Panc1 (cell line): ENCODE measurements around the gene MRPS16. TPM values are rescaled to one million over a fixed set of nuclear protein-coding genes. Genes with fewer than 3 reads are reported as not detected.

Source experiments
- ATAC-seq: fragments of 200-7000 bp; cut with Tn5 transposase; 2 replicates; pipeline ENCODE4 v1.9.1; 2020; ENCODE audit warnings: mild to moderate bottlenecking, moderate library complexity
- BruUV-seq: library from RNA; stranded (reverse); fragments of 400-500 nt; replicated peaks from 2 replicates; lab custom pipeline; 2021; lab: Mats Ljungman, UMichigan
- CTCF ChIA-PET: fragments of 300-600 bp; sonication (Branson Sonifier 250); formaldehyde crosslinking; loops from one replicate; lab custom pipeline; 2022; ENCODE audit warnings: antibody characterized with exemption; lab: Charles Lee
- POLR2A ChIA-PET: fragments of 300-600 bp; sonication (Branson Sonifier 250); formaldehyde crosslinking; loops from one replicate; lab custom pipeline; 2022; ENCODE audit warnings: antibody characterized with exemption; lab: Charles Lee
- DNase-seq: peaks from one replicate; pipeline ENCODE4 v3.0.0-alpha.2; 2010; ENCODE audit warnings: low read depth, low spot score
- H3K27ac ChIP-seq: 2 replicates; pipeline ENCODE4 v1.5.1; 2011; ENCODE audit warnings: mild to moderate bottlenecking, low read length, inconsistent platforms
- H3K27me3 ChIP-seq: fragments of 200-500 bp; sonication (Bioruptor generic); 2 replicates; pipeline ENCODE4 v1.6.0; 2014; ENCODE audit warnings: low read length, inconsistent platforms; ENCODE audit not compliant: control insufficient read depth, insufficient read depth
- H3K36me3 ChIP-seq: fragments of 200-500 bp; sonication (Bioruptor generic); 2 replicates; pipeline ENCODE4 v1.5.1; 2014; ENCODE audit warnings: inconsistent platforms, mild to moderate bottlenecking, low read length, moderate library complexity; ENCODE audit not compliant: control insufficient read depth, insufficient read depth
- H3K4me1 ChIP-seq: 2 replicates; pipeline ENCODE4 v1.5.1; 2011; ENCODE audit warnings: inconsistent platforms, mild to moderate bottlenecking, low read length, moderate library complexity; ENCODE audit not compliant: control insufficient read depth, insufficient read depth
- H3K4me3 ChIP-seq, 2 experiments: 2 replicates each; pipeline ENCODE4 v1.5.1; 2011 to 2012; ENCODE audit warnings: low read depth in 2 of 2, low read length in 2 of 2, mild to moderate bottlenecking in 2 of 2, inconsistent platforms in 1 of 2, moderate library complexity in 1 of 2
- H3K9me3 ChIP-seq: fragments of 200-500 bp; sonication (Bioruptor generic); 2 replicates; pipeline ENCODE4 v1.5.1; 2014; ENCODE audit warnings: low read depth, mild to moderate bottlenecking, inconsistent platforms, low read length, moderate library complexity; ENCODE audit not compliant: control insufficient read depth, insufficient read depth
- CTCF ChIP-seq: fragments of 450-650 bp; IDR thresholded peaks from 2 replicates; pipeline ENCODE4 v1.5.1; 2017; ENCODE audit warnings: mild to moderate bottlenecking
- POLR2AphosphoS5 ChIP-seq: IDR thresholded peaks from 2 replicates; pipeline ENCODE4 v1.6.1; 2012; ENCODE audit warnings: mild to moderate bottlenecking, low read depth, low read length, moderate library complexity
- REST ChIP-seq, 2 experiments: IDR thresholded peaks; 2 replicates each; pipeline ENCODE4 v1.6.1; 2011 to 2012; ENCODE audit warnings: low read depth in 2 of 2, control low read depth in 1 of 2, low read length in 1 of 2, mild to moderate bottlenecking in 1 of 2, moderate library complexity in 1 of 2; ENCODE audit not compliant: insufficient read depth in 1 of 2
- SIN3A ChIP-seq: IDR thresholded peaks from 2 replicates; pipeline ENCODE4 v1.6.1; 2012; ENCODE audit warnings: low read depth, mild to moderate bottlenecking, low read length, moderate library complexity, borderline replicate concordance; ENCODE audit not compliant: insufficient read depth
- TCF7L2 ChIP-seq: IDR thresholded peaks from 2 replicates; pipeline ENCODE4 v1.6.1; 2011; ENCODE audit warnings: mild to moderate bottlenecking, low read depth, low read length, inconsistent platforms
- in situ Hi-C: cut with HindIII; loops from 2 replicates; pipeline ENCODE4 v1.10.0; 2016; ENCODE audit warnings: low sequenced_read_pairs, low pct_unique_long_range_greater_than_20kb
- intact Hi-C: fragments of 100-400 bp; cut with micrococcal nuclease; formaldehyde crosslinking; loops from one replicate; pipeline ENCODE4 v1.10.0; 2022; ENCODE audit not compliant: unreplicated experiment
- total RNA-seq: library from RNA; stranded (reverse); gene quantifications from one replicate; pipeline ENCODE4 v1.2.1, GENCODE V29; 2021; ENCODE audit not compliant: unreplicated experiment

MRPS16 gene
- total RNA-seq, 1 experiment from 2014 or later: 199 TPM

GRCh38 chr10:73220989-73221388 lies 31.5 kb downstream of the MRPS16 start:
- ATAC-seq (no peak), DNase-seq (no peak)
- ChIA-PET POLR2A (no interaction called here), CTCF (no interaction called here)
- no peak overlapping the region for H3K4me3 ChIP-seq
- BruUV-seq: no TSS peak
- H3K36me3 ChIP-seq: no peaks in the 10 kb centered on the region
- H3K4me1 ChIP-seq: no peaks in the 10 kb centered on the region
- H3K27ac ChIP-seq: no peak overlapping the region
- in situ Hi-C loops (no loop called here), intact Hi-C loops (no loop called here)
- no peaks in the 10 kb centered on the region for H3K9me3 ChIP-seq
- H3K27me3 ChIP-seq: no peaks in the 10 kb centered on the region
- no peak for TF ChIP-seq CTCF
- TF ChIP-seq POLR2AphosphoS5: no peak
- no peak for TF ChIP-seq TCF7L2
- no peak for TF ChIP-seq SIN3A
- no peak for TF ChIP-seq REST (IDR thresholded peaks at IDR 0.05; ENCODE audit: insufficient read depth in 1 of 2, low read depth in 2 of 2, low read length in 1 of 2)

GRCh38 chr10:73219384-73219783 lies 33.1 kb downstream of the MRPS16 start:
- CTCF ChIA-PET: no interaction called here
- no peak overlapping the region for H3K27ac ChIP-seq
- H3K36me3 ChIP-seq: no peaks in the 10 kb centered on the region
- TF ChIP-seq REST (IDR thresholded peaks at IDR 0.05; ENCODE audit: insufficient read depth in 1 of 2, low read depth in 2 of 2, low read length in 1 of 2) (no peak), CTCF (no peak), TCF7L2 (no peak), POLR2AphosphoS5 (no peak), SIN3A (no peak)
- BruUV-seq: no TSS peak
- no peaks in the 10 kb centered on the region for H3K9me3 ChIP-seq
- intact Hi-C loops (no loop called here), in situ Hi-C loops (no loop called here)
- no peak overlapping the region for H3K4me3 ChIP-seq
- POLR2A ChIA-PET: no interaction called here
- no peaks in the 10 kb centered on the region for H3K27me3 ChIP-seq
- H3K4me1 ChIP-seq: no peaks in the 10 kb centered on the region
- ATAC-seq: no peak
- DNase-seq: no peak
